GM18873 (cell line): Measurements from ENCODE around the gene ACLY.
"Not testable (repeated sequence)": the region's sequence is repeated elsewhere in the genome, so short reads cannot be mapped to it uniquely, and the experiment has no call there.

Experiments used
- ATAC-seq: cut with Tn5 transposase; IDR thresholded peaks from one replicate; pipeline ENCODE4 v1.9.1; 2021; ENCODE audit warnings: mild to moderate bottlenecking, moderate library complexity, moderate number of reproducible peaks; ENCODE audit not compliant: unreplicated experiment, low FRiP score

ACLY gene

DNA sequence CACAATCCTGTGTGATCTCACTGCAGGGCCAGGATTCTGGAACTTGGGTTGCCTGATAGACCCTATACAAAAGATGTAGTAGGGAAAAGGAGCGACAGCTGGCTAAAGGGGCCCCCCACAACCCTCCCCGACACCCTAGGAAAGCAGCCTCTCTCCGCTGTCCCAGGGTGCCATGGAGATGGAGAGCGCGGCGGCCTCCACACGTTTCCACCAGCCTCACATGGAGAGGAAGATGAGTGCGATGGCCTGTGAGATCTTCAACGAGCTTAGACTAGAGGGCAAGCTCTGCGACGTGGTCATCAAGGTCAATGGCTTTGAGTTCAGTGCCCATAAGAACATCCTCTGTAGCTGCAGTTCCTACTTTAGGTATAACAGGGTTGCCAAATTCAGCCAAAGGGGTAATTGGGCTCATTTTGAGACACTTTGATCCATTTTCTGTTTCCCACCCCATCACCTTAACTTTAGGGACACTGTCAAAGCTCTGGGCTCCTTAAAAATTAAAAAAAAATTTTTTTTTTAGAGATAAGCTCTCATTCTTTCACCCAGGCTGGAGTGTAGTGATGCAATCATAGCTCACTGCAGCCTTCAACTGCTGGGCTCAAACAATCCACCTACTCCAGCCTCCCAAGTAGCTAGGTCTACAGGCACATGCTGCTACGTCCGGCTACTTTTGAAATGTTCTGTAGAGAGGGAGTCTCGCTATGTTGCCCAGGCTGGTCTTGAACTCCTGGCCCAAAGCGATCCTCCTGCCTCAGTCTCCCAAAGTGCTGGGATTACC is 80.8 kb downstream of the ACLY start, which contains the start of gene KLHL10:
Gene KLHL10, plus strand, starts transcription at position 65 of the 778 bp plus-strand sequence. Its CDS starts 108 bp downstream, at position 173.
- ATAC-seq, result no peak

DNA sequence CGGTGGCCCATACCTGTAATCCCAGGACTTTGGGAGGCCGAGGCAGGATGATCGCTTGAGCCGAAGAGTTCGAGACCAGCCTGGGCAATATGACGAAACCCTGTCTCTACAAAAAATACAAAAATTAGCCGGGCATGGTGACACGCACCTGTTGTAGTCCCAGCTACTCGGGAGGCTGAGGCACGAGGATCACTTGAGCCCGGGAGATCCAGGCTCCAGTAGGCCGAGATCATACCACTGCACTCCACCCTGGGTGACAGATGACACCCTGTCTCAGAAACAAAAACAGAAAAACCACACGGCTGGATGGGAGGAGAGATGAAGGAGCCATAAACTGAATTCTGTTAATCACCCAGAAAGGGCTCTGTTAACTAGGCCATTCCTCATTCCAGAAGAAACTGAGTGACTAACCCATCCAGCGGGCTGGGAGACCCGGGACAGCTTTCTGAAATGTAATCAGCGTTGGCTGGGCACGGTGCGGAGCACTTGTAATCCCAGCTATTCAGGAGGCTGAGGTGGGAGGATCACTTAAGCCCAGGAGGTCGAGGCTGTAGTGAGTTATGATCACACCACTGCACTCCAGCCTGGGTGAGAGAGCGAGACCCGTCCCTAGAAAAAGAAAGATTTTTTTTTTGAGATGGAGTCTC is 82.1 kb downstream of the ACLY start:
- no peak for ATAC-seq

DNA sequence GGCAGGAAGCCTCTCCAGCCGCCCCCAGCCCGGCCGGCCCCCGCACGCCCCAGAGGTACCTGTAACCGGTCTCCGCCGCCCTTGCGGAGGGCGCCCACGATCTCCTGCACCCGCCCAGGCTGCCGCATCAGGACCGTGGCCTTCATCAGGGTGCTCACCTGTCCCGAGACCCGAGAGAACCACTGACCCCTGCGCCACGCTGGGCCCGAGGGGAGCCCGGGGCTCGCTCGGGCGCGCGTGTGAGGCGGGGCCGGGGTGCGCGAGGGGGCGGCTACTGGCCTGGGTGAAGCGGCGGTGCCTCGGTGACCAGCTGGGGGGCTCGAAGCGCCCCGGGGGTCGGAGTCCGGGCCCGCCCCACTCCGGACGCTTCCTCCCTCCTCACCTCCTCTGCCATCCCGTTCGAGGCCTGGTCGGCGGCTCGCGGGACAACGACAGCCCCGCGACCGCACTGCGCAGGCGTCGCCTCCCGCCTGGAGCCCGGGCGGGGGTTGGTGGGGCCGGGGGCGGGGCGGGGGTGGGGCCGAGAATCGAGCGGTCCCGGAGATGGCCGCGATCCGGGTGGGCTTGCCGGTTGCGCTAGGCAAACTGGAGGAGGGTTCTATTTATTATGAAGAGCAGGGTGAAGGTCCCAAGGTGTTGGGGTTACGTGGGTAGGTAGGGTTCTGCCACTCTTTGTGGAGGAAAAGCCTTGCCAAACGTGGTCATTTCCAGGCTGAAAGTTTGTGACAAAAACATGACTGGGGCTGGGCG is 82.8 kb downstream of the ACLY start, which contains the start of gene NT5C3B:
Gene NT5C3B, minus strand, starts transcription at position 433 of the 750 bp plus-strand sequence. Its CDS starts 39 bp downstream, at position 394.
- no peak for ATAC-seq

DNA sequence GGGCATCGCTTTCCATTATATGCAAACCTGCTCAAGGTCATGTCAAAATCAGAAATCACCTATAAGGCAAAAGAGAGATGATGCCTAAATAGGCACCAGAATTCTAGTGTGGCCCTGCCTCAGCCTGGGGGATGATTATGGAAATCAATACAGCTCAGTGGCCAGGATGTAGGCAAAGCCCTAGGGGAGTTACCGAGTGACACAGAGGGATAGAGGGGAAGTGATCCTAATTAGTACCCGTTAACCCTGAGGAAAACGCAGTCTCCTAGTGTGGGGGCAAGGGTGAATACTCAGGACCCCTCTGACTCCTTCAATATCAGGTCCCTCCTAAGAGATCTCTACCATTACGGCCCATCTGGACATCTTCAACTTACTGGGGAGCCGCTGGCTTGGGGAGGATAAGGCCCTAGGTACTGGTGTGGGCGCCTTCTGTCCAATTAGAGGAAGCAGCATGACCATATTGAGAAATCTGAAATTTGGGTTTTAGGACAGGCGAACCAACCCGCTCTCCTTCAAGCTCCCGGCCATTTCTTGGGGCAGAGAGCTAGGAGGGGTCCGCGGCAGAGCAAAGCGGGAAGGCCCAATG is 83.4 kb downstream of the ACLY start:
- no peak for ATAC-seq

DNA sequence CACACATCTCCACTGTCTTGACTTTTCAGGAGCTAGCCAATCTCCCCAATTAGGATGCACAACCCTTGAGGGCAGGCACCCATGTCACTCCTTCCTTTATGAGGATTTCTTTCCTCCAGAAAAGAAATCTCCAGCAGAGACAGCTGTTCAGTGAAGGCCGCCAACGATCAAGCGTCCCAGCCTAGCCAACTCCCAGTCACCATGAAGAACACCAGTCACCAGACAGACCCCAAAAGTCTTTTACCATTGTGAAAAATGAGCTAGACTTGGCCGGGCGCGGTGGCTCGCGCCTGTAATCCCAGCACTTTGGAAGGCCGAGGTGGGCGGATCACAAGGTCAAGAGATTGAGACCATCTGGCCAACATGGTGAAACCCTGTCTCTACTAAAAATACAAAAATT is 88.8 kb downstream of the ACLY start:
- ATAC-seq, result not testable (repeated sequence)

DNA sequence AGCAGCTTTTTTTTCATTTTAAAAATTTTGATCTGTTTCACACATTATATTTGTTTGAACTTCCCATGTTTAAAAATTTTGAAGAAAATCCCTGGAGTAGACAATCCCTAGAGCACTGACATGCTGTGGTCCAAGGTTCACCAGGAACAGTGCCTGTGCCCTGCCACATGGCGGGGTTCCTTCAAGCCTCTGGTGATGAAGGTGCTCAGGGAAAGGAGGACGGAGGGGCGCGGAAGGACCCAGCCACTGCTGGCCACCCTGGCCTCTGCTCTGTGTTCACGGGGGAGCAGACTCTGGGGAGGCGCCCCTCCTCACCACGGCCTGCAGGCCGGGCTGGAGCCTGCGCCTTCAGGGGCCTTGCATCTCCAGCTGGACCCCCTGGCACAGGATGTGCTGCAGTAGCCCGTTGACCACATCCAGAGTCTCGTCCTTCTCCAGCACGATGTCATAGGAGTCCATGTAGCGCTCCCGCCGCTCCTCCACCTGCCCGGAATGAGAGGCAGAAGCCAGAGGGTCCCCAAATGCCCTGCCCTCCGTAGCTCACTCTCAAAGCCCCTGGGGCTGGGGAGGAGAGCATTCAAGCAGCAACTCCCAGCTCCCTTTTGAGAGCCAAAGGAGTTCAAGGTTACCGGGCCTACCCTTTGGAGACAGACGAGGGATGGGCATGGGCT is 93.4 kb downstream of the ACLY start:
- no peak for ATAC-seq

DNA sequence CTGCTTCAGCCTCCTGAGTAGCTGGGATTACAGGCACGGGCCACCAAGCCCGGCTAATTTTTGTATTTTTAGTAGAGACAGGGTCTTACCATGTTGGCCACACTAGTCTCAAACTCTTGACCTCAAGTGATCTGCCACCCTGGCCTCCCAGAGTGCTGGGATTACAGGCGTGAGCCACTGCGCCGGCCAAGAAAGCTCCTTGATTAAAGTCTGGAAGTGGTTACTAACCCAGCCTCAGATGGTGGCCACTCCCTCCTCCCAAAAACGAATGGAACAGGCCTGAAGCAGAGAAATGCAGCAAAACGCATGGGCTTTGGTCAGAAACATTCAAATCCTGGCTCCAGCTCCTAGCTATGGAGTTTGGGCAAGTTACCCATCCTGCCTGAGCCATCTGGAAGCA is 94.7 kb downstream of the ACLY start:
- no peak for ATAC-seq

DNA sequence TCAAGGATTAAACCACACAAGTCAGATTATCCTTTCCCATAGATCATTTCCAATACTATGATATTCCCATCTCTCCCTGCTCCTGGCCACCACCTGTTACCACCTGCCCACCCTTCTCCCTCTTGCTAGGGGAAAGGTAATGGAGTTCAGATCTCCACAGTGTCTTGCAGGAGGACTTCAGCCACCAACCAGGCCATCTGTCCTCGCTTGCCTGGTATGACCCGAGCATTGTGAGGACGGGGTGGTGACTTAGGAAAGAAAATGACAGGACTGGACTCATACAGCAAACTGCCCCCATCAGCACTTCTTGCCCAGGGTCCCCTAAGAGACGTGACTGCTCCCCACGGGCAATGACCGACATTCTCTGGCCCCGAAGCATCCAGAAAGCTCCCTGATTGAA is 95.2 kb downstream of the ACLY start:
- no peak for ATAC-seq

DNA sequence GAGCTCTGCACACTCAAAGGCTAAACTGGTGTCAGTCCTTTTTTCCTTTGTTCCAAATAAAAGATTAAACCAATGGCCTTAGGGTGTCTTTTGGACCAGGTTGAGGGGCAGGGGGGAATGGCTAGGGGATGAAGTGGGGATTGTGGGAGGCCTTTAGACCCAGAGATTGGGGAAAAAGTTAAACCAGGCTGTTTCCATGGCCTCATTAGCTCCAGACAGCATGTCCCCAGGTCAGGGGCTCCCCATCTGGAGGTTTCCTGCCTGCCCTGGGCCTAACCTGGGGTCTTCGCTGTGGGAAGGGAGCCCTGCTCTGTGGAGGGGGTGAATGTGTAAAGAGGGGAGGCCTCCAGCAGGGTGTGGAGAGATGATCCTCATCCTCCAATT is 95.6 kb downstream of the ACLY start:
- no peak for ATAC-seq

DNA sequence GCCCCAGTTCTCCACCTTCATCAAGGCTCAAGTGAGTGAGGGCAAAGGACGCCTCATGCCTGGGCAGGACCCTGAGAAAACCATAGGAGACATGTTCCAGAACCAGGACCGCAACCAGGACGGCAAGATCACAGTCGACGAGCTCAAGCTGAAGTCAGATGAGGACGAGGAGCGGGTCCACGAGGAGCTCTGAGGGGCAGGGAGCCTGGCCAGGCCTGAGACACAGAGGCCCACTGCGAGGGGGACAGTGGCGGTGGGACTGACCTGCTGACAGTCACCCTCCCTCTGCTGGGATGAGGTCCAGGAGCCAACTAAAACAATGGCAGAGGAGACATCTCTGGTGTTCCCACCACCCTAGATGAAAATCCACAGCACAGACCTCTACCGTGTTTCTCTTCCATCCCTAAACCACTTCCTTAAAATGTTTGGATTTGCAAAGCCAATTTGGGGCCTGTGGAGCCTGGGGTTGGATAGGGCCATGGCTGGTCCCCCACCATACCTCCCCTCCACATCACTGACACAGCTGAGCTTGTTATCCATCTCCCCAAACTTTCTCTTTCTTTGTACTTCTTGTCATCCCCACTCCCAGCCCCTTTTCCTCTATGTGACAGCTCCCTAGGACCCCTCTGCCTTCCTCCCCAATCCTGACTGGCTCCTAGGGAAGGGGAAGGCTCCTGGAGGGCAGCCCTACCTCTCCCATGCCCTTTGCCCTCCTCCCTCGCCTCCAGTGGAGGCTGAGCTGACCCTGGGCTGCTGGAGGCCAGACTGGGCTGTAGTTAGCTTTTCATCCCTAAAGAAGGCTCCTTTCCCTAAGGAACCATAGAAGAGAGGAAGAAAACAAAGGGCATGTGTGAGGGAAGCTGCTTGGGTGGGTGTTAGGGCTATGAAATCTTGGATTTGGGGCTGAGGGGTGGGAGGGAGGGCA is 96.3 kb downstream of the ACLY start:
- no peak for ATAC-seq

DNA sequence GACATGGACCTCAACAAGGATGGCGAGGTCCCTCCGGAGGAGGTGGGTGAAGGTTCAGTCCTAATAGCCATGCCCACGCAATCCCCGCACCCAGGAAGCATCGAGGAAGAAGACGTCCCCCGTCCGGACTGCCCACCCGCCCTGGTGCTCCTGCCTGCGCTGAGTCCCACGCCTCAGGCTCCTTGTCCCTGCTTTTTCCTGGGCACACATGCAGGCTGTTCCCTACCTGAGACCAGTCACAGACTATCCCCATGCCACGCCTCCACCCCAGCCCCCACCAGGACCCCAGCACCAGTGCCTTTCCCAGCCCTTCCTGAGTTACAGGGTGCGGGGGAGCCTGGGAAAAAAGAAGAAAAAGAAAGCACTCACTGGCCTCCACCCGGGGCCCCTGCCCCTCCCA is 97.0 kb downstream of the ACLY start:
- ATAC-seq, result no peak

DNA sequence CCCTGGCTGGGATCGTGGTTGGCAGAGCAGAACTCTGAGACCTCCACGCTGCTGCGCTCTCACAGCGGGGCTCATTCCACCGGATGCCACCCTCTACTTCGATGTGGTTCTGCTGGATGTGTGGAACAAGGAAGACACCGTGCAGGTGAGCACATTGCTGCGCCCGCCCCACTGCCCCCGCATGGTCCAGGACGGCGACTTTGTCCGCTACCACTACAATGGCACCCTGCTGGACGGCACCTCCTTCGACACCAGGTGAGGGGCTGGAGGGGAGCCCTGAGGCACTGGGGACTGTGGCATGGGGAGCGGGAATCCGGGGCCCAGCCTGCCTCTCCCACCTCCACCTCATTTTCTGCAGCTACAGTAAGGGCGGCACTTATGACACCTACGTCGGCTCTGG is 100.7 kb downstream of the ACLY start:
- no peak for ATAC-seq
